ENCODE measurements around the gene SPDEF.

The SPDEF gene

GRCh38 chr6:34554291-34555006 lies 1.7 kb downstream of the SPDEF start:
- TF ChIP-seq EP300 (IDR thresholded peaks at IDR 0.05; ENCODE audit: borderline replicate concordance) (no peak), FOXM1 (IDR thresholded peaks at IDR 0.05; ENCODE audit: borderline replicate concordance, low read depth) (no peak), TAF1 (IDR thresholded peaks at IDR 0.05; ENCODE audit: low read depth) (no peak), EGR1 (IDR thresholded peaks at IDR 0.05) (no peak), MAX (IDR thresholded peaks at IDR 0.05) (no peak), TEAD4 (IDR thresholded peaks at IDR 0.05) (no peak), REST (IDR thresholded peaks at IDR 0.05; ENCODE audit: low read depth) (no peak)

- TF ChIP-seq NFIC (IDR thresholded peaks at IDR 0.05) (no peak), FOXM1 (IDR thresholded peaks at IDR 0.05; ENCODE audit: borderline replicate concordance, low read depth) (no peak), TEAD4 (IDR thresholded peaks at IDR 0.05) (no peak), USF1 (IDR thresholded peaks at IDR 0.05) (no peak), MAX (IDR thresholded peaks at IDR 0.05) (no peak), YY1 (IDR thresholded peaks at IDR 0.05; ENCODE audit: low read depth) (no peak), CREB1 (IDR thresholded peaks at IDR 0.05; ENCODE audit: low read depth) (no peak), ZBTB7A (IDR thresholded peaks at IDR 0.05; ENCODE audit: low read depth) (no peak), REST (IDR thresholded peaks at IDR 0.05; ENCODE audit: low read depth) (no peak), RAD21 (IDR thresholded peaks at IDR 0.05; ENCODE audit: low read depth) (no peak), CEBPB (IDR thresholded peaks at IDR 0.05) (no peak), EP300 (IDR thresholded peaks at IDR 0.05; ENCODE audit: borderline replicate concordance) (no peak), TCF12 (IDR thresholded peaks at IDR 0.05; ENCODE audit: low read depth) (no peak), EGR1 (IDR thresholded peaks at IDR 0.05) (no peak)
Measured at GRCh38 chr6:34553750-34554149, 2.4 kb downstream of the SPDEF start.

- TF ChIP-seq USF1 (IDR thresholded peaks at IDR 0.05) = no peak
- TF ChIP-seq TCF12 (IDR thresholded peaks at IDR 0.05; ENCODE audit: low read depth) = no peak
- no peak for TF ChIP-seq YY1 (IDR thresholded peaks at IDR 0.05; ENCODE audit: low read depth)
- no peak for TF ChIP-seq EP300 (IDR thresholded peaks at IDR 0.05; ENCODE audit: borderline replicate concordance)
- TF ChIP-seq CREB1 (IDR thresholded peaks at IDR 0.05; ENCODE audit: low read depth) = no peak
- no peak for TF ChIP-seq REST (IDR thresholded peaks at IDR 0.05; ENCODE audit: low read depth)
- no peak for TF ChIP-seq TEAD4 (IDR thresholded peaks at IDR 0.05)
- TF ChIP-seq NFIC (IDR thresholded peaks at IDR 0.05) = no peak
- TF ChIP-seq MAX (IDR thresholded peaks at IDR 0.05) = no peak
- TF ChIP-seq EGR1 (IDR thresholded peaks at IDR 0.05) = no peak
- no peak for TF ChIP-seq TAF1 (IDR thresholded peaks at IDR 0.05; ENCODE audit: low read depth)
- TF ChIP-seq RAD21 (IDR thresholded peaks at IDR 0.05; ENCODE audit: low read depth) = no peak
- no peak for TF ChIP-seq ZBTB7A (IDR thresholded peaks at IDR 0.05; ENCODE audit: low read depth)
- no peak for TF ChIP-seq FOXM1 (IDR thresholded peaks at IDR 0.05; ENCODE audit: borderline replicate concordance, low read depth)
Measured at GRCh38 chr6:34553146-34553545, 3.0 kb downstream of the SPDEF start.

GRCh38 chr6:34552620-34553019 lies 3.5 kb downstream of the SPDEF start:
- TF ChIP-seq ZBTB7A (IDR thresholded peaks at IDR 0.05; ENCODE audit: low read depth) (no peak), NFIC (IDR thresholded peaks at IDR 0.05) (no peak), USF1 (IDR thresholded peaks at IDR 0.05) (no peak), RAD21 (IDR thresholded peaks at IDR 0.05; ENCODE audit: low read depth) (no peak), REST (IDR thresholded peaks at IDR 0.05; ENCODE audit: low read depth) (no peak), TAF1 (IDR thresholded peaks at IDR 0.05; ENCODE audit: low read depth) (no peak), MAX (IDR thresholded peaks at IDR 0.05) (no peak), EGR1 (IDR thresholded peaks at IDR 0.05) (no peak), TCF12 (IDR thresholded peaks at IDR 0.05; ENCODE audit: low read depth) (no peak), EP300 (IDR thresholded peaks at IDR 0.05; ENCODE audit: borderline replicate concordance) (no peak), YY1 (IDR thresholded peaks at IDR 0.05; ENCODE audit: low read depth) (no peak), CEBPB (IDR thresholded peaks at IDR 0.05) (no peak), FOXM1 (IDR thresholded peaks at IDR 0.05; ENCODE audit: borderline replicate concordance, low read depth) (no peak), CREB1 (IDR thresholded peaks at IDR 0.05; ENCODE audit: low read depth) (no peak), TEAD4 (IDR thresholded peaks at IDR 0.05) (no peak)
